ENCODE measurements around the gene KIRREL3.

Gene KIRREL3

GRCh38 chr11:126591966-126592489 lies 408.5 kb downstream of the KIRREL3 start:
- Histone ChIP-seq H3K79me2 (ENCODE audit: insufficient read depth, low read length) (no peaks in the 10 kb centered on the region), H3K4me3 (ENCODE audit: insufficient read depth, low read length, poor library complexity, severe bottlenecking) (no peak overlapping the region), H3K9me2 (replicated peaks; ENCODE audit: insufficient read depth, low read length) (no peaks in the 10 kb centered on the region), H3K27ac (ENCODE audit: low read depth, low read length) (no peak overlapping the region), H3K36me3 (ENCODE audit: low read length) (no peaks in the 10 kb centered on the region), H2AFZ (ENCODE audit: low read depth, low read length, severe bottlenecking) (no peak overlapping the region), H3K27me3 (ENCODE audit: low read length) (no peaks in the 10 kb centered on the region), H4K20me1 (ENCODE audit: low read depth, low read length) (no peaks in the 10 kb centered on the region), H3K9me3 (ENCODE audit: insufficient read depth, low read length) (no peaks in the 10 kb centered on the region), H3K9ac (ENCODE audit: low read length) (no peak overlapping the region), H3K4me2 (ENCODE audit: low read depth, low read length, poor library complexity, severe bottlenecking) (no peak overlapping the region), H3F3A (ENCODE audit: insufficient read depth) (no peaks in the 10 kb centered on the region)
- TF ChIP-seq CTCF (IDR thresholded peaks at IDR 0.05; ENCODE audit: insufficient read depth, low read length, poor library complexity, severe bottlenecking) (no peak), EZH2phosphoT487 (conservative IDR thresholded peaks at IDR 0.05; ENCODE audit: low read length) (no peak)

GRCh38 chr11:126589492-126589803 lies 411.1 kb downstream of the KIRREL3 start:
- H3K79me2 ChIP-seq (ENCODE audit: insufficient read depth, low read length), result no peaks in the 10 kb centered on the region
- no peaks in the 10 kb centered on the region for H3K9me2 ChIP-seq (replicated peaks; ENCODE audit: insufficient read depth, low read length)
- no peaks in the 10 kb centered on the region for H4K20me1 ChIP-seq (ENCODE audit: low read depth, low read length)
- no peak overlapping the region for H3K9ac ChIP-seq (ENCODE audit: low read length)
- H2AFZ ChIP-seq (ENCODE audit: low read depth, low read length, severe bottlenecking), result no peak overlapping the region
- TF ChIP-seq CTCF (IDR thresholded peaks at IDR 0.05; ENCODE audit: insufficient read depth, low read length, poor library complexity, severe bottlenecking) (no peak), EZH2phosphoT487 (conservative IDR thresholded peaks at IDR 0.05; ENCODE audit: low read length) (no peak)
- no peaks in the 10 kb centered on the region for H3K36me3 ChIP-seq (ENCODE audit: low read length)
- H3K4me3 ChIP-seq (ENCODE audit: insufficient read depth, low read length, poor library complexity, severe bottlenecking), result no peak overlapping the region
- no peak overlapping the region for H3K4me2 ChIP-seq (ENCODE audit: low read depth, low read length, poor library complexity, severe bottlenecking)
- no peaks in the 10 kb centered on the region for H3K27me3 ChIP-seq (ENCODE audit: low read length)
- no peak overlapping the region for H3K27ac ChIP-seq (ENCODE audit: low read depth, low read length)
- H3F3A ChIP-seq (ENCODE audit: insufficient read depth), result no peaks in the 10 kb centered on the region
- H3K9me3 ChIP-seq (ENCODE audit: insufficient read depth, low read length), result no peaks in the 10 kb centered on the region

- Histone ChIP-seq H3K4me3 (ENCODE audit: insufficient read depth, low read length, poor library complexity, severe bottlenecking) (no peak overlapping the region), H3K79me2 (ENCODE audit: insufficient read depth, low read length) (no peaks in the 10 kb centered on the region), H2AFZ (ENCODE audit: low read depth, low read length, severe bottlenecking) (no peak overlapping the region), H3K27me3 (ENCODE audit: low read length) (no peaks in the 10 kb centered on the region), H3K36me3 (ENCODE audit: low read length) (no peaks in the 10 kb centered on the region), H3K9me2 (replicated peaks; ENCODE audit: insufficient read depth, low read length) (no peaks in the 10 kb centered on the region), H3K9ac (ENCODE audit: low read length) (no peak overlapping the region), H3K4me2 (ENCODE audit: low read depth, low read length, poor library complexity, severe bottlenecking) (no peak overlapping the region), H3F3A (ENCODE audit: insufficient read depth) (no peaks in the 10 kb centered on the region), H3K9me3 (ENCODE audit: insufficient read depth, low read length) (no peaks in the 10 kb centered on the region), H3K27ac (ENCODE audit: low read depth, low read length) (no peak overlapping the region), H4K20me1 (ENCODE audit: low read depth, low read length) (no peaks in the 10 kb centered on the region)
- TF ChIP-seq CTCF (IDR thresholded peaks at IDR 0.05; ENCODE audit: insufficient read depth, low read length, poor library complexity, severe bottlenecking), result no peak
- TF ChIP-seq EZH2phosphoT487 (conservative IDR thresholded peaks at IDR 0.05; ENCODE audit: low read length), result no peak
Measured at GRCh38 chr11:126588630-126589491, 411.7 kb downstream of the KIRREL3 start.

Data from SU-DHL-6 (cell line).